Measurements from ENCODE around the gene PHRF1. TPM values are rescaled to one million over a fixed set of nuclear protein-coding genes. Genes with fewer than 3 reads are reported as not detected.
A peak's percentile ranks its signal among the peaks of the same experiment; 100 is the strongest.

PHRF1 gene
- total RNA-seq, 1 donor from 2014 or later, result 52.3 TPM

DNA sequence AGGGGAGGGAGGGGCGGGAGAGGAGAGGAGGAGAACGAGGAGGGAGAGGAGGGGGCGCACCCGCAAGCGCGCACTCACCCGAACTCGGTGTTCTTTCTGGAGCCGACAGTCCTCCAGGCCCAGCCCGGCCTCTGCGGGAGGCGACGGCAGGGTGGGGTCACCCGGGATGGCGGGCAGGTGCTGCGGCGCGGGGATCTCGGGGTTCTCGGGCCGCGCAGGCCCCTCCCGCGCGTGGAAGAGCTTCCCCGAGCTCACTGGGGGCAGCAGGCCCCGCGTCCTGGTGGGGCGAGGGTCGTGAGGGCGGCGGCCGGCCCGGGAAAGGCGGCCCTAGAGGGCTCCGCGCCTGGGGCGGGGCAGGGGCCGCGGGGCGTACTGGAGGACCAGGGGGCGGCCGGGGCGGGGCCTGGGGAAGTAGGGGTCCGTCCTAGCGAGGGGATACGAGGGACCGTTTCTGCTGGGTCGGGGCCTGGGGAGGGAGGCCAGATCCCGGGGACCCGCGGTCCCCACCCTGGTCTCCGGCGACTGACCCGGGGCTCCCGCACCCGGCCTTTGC is 21.0 kb upstream of the PHRF1 start:
- no peak for DNase-seq (ENCODE audit: low read depth, low spot score)
- peaks cover 47% of the 10 kb centered on the region for H3K27me3 Mint-ChIP-seq (ENCODE audit: low read depth)
- H3K4me1 Mint-ChIP-seq, result peaks cover 5% of the 10 kb centered on the region
- no peaks in the 10 kb centered on the region for H3K36me3 Mint-ChIP-seq (ENCODE audit: low read depth)
- H3K4me3 Mint-ChIP-seq, result no peak overlapping the region
- H3K27ac Mint-ChIP-seq (ENCODE audit: unreplicated experiment), result no peak overlapping the region
- no peaks in the 10 kb centered on the region for H3K9me3 Mint-ChIP-seq
- TF ChIP-seq, protein P1, sequence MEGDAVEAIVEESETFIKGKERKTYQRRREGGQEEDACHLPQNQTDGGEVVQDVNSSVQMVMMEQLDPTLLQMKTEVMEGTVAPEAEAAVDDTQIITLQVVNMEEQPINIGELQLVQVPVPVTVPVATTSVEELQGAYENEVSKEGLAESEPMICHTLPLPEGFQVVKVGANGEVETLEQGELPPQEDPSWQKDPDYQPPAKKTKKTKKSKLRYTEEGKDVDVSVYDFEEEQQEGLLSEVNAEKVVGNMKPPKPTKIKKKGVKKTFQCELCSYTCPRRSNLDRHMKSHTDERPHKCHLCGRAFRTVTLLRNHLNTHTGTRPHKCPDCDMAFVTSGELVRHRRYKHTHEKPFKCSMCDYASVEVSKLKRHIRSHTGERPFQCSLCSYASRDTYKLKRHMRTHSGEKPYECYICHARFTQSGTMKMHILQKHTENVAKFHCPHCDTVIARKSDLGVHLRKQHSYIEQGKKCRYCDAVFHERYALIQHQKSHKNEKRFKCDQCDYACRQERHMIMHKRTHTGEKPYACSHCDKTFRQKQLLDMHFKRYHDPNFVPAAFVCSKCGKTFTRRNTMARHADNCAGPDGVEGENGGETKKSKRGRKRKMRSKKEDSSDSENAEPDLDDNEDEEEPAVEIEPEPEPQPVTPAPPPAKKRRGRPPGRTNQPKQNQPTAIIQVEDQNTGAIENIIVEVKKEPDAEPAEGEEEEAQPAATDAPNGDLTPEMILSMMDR (conservative IDR thresholded peaks at IDR 0.05), result no peak

DNA sequence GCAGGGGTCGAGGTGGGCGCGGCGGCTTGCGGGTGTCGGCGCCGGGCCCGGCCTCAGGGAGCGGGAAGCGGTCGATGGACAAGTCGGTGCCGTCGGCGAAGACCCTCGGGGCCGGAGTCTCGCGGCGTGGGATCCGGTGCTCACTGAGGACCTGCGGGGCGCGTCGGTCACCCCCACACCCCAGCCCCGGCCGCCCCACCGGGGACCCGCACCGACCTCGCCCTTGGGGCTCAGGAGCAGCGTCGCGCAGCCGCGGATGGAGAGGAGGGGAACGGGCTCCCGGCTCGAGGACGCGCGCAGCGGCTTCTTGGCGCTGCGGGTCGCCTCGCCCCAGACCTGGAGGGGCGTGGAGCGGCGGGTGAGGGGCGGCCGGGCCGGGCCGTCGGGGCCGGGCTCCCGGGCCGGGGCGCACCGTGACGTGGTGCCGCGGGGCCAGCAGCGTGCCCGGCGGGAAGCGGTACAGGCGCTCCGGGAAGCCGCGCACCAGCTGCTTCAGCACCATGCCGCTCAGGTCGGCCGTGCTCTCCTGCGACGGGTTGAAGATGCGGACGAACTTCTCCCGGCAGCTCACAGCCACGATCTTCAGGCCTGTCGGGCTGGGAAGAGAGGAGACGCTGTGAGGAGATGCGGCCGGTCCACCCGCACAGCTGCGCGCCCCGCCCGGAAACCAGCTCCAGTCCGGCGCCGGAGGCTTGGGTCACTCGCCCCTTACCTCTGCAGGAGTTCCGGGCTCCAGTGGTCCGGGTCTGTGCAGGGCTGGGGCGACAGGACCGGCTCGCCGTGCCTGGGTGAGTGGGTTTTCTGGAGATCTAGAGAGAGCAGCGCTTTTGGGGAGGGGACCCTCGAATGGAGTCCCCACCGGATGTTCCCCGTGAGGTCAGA is 20.2 kb upstream of the PHRF1 start:
- Mint-ChIP-seq H3K36me3 (ENCODE audit: low read depth) (no peaks in the 10 kb centered on the region), H3K4me3 (no peak overlapping the region)

DNA sequence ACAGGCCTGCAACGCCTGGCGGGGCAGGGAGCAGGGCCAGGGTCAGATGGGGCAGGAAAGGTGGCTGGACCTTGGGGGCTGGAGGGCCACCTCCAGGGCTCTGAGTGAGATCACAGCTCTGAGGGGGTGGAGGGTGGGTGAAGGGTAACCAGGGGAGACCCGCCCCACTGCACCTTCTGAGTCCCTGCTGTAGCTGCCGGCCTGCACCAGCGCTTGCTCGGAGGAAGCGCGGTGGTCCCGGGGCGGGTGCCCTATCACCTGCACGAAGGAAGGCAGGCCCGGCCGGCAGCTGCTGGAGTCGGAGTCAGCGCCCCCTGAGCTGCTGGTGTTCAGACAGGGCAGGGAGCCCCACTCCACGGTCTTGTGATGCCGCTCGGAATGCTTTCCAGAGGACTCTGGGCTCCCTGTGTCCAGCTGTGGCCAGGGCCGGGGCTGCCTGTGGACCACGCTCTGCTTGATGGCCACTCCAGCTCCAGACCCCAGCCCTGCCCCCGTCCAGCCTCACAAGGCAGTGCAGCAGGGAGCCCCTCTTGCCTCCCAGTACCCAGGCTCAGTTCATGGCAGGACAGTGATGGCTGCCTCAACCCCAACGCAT is 19.5 kb upstream of the PHRF1 start:
- no peaks in the 10 kb centered on the region for H3K9me3 Mint-ChIP-seq
- TF ChIP-seq, protein P1 (conservative IDR thresholded peaks at IDR 0.05), result no peak
- H3K36me3 Mint-ChIP-seq (ENCODE audit: low read depth), result no peaks in the 10 kb centered on the region
- H3K4me3 Mint-ChIP-seq, result no peak overlapping the region
- H3K27me3 Mint-ChIP-seq (ENCODE audit: low read depth), result peaks cover 52% of the 10 kb centered on the region
- H3K27ac Mint-ChIP-seq (ENCODE audit: unreplicated experiment), result no peak overlapping the region
- peaks cover 5% of the 10 kb centered on the region for H3K4me1 Mint-ChIP-seq
- DNase-seq (ENCODE audit: low read depth, low spot score), result no peak

More for the DNA sequence above, 20.2 kb upstream of the PHRF1 start:
- Mint-ChIP-seq H3K9me3 (no peaks in the 10 kb centered on the region), H3K4me1 (peaks cover 5% of the 10 kb centered on the region), H3K27me3 (ENCODE audit: low read depth) (peaks cover 47% of the 10 kb centered on the region), H3K27ac (ENCODE audit: unreplicated experiment) (no peak overlapping the region)
- TF ChIP-seq, protein P1 (conservative IDR thresholded peaks at IDR 0.05), result no peak
- DNase-seq (ENCODE audit: low read depth, low spot score), result no peak

DNA sequence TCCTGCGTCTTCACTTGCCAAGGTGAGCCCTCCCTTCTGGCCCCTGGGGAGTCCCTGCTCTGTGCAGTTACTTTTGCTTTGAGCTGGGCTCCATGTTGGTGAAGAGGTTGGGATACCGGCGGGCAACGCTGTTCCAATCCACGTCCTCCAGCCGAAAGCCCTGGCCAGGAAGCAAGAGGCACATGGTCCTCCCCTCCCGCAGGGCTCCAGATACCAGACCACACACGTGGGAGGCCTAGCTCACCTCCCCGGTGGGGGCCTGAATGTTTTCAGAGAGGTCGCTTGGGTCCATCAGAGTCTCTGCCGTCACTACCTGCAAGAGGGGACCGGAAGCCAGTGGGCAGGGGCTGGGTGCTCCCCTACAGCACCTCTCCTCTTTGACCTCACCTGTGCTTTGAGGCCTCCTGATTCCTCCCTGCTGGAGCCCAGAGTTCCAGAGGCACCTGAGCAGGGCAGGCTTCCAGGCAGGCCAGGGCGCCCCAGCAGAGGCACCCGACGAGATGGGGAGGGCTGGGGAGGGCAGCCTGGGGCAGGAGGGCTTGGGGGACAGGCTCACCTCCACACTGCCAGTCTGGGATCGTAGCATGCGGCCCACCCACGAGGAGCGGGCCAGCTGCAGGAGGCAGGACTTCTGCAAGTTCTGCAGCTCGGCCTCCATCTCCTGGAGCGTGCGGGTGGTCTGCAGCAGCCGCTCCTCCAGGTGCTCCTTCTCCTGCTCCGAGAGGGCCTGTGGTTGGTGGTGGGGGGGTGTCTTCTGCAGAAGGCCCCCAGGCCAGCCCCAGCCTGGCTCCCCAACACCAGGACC is 18.7 kb upstream of the PHRF1 start:
- H3K4me1 Mint-ChIP-seq, result peaks cover 5% of the 10 kb centered on the region
- TF ChIP-seq, protein P1 (conservative IDR thresholded peaks at IDR 0.05), result no peak
- H3K27me3 Mint-ChIP-seq (ENCODE audit: low read depth), result peaks cover 53% of the 10 kb centered on the region
- no peak for DNase-seq (ENCODE audit: low read depth, low spot score)
- H3K27ac Mint-ChIP-seq (ENCODE audit: unreplicated experiment), result no peak overlapping the region
- H3K36me3 Mint-ChIP-seq (ENCODE audit: low read depth), result no peaks in the 10 kb centered on the region
- peak overlapping the region; percentile 47 for H3K4me3 Mint-ChIP-seq
- no peaks in the 10 kb centered on the region for H3K9me3 Mint-ChIP-seq

DNA sequence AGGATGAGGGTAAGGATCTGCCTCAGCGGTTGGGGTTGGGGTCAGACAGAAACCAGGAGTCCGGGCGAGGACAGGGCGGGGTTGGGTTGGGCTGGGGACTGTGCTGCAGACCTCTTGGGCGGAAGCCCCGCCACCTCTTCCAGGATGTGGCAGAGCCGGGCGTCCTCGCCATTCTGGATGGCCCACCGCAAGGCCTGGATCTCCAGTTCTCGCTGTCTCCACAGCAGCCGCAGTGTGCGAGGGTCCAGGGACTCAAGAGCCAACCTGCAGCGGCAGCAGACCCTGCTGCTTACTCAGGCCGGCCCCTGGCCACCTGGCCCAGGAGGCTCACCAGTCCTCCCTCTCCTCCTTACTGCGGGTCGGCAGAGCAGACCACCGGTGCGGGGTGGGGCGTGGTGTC is 17.8 kb upstream of the PHRF1 start:
- Mint-ChIP-seq H3K4me3 (no peak overlapping the region), H3K36me3 (ENCODE audit: low read depth) (no peaks in the 10 kb centered on the region), H3K27me3 (ENCODE audit: low read depth) (peaks cover 48% of the 10 kb centered on the region), H3K9me3 (no peaks in the 10 kb centered on the region), H3K27ac (ENCODE audit: unreplicated experiment) (no peak overlapping the region), H3K4me1 (peaks cover 5% of the 10 kb centered on the region)
- DNase-seq (ENCODE audit: low read depth, low spot score), result no peak
- TF ChIP-seq, protein P1 (conservative IDR thresholded peaks at IDR 0.05), result no peak
